T-helper 2 cell treated with Interferon-gamma antibody and Interleukin-4, amounts not matched to agents 100 ng/mL and 5 ng/mL, for 36 hours (primary cell): Measurements from ENCODE around the gene SMAP1. TPM values are rescaled to one million over a fixed set of nuclear protein-coding genes. Genes with fewer than 3 reads are reported as not detected.

ENCODE experiments used
- intact Hi-C: fragments of 100-400 bp; cut with micrococcal nuclease; formaldehyde crosslinking; loops from one replicate; pipeline ENCODE4 v1.15.1; 2023
- total RNA-seq: library from RNA; stranded (reverse); gene quantifications from 2 replicates; pipeline ENCODE4 v1.2.3, GENCODE V29; 2022

The SMAP1 gene
- 39.9 and 40.8 TPM in 2 replicates for total RNA-seq

- intact Hi-C loops: loop anchor here (1.0 to 5.0 kb wide), 5 partner anchors 17 to 255 kb away; partner anchors contain the start of genes FAM135A and SDHAF4
Observed at GRCh38 chr6:70667711-70668498, at the start of gene SMAP1. Gene SMAP1, plus strand, starts transcription at chr6:70667883. Its CDS starts 141 bp downstream, at chr6:70668024.

DNA sequence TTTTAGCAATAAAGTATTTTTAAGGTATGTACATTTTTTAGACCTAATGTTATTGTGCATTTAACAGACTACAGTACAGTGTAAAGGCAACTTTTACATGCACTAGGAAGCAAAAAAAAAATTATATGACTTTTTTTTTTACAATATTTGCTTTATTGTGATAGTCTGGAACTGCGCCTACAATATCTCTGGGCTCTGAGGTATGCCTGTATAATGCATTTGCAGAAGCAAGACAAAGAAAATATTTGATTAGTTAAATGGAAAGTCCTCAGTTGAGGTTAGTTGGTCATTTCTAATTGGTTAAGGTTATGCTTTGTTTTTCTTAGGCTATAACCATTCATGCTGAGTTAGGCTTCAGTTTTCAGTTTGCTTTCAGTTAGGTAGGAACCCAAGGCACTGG is 46.9 kb upstream of the SMAP1 start:
- intact Hi-C loops: no loop called here

DNA sequence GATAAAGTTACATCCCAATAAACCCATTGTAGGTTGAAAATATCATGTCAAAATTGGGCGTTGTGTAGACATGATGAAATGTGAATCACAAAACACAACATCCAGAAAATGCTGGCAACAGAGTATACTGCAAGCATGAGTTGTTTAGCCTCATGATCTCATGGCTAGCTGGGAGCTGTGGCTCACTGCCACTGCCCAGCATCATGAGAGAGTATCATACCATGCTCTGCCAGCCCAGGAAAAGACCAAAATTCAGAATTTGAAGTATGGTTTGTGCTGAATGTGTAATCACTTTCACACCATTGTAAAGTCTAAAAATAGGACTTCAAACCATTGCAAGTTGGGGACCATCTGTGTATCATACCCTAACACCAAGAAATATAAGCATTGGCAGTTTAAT is 45.2 kb upstream of the SMAP1 start:
- intact Hi-C loops: no loop called here

DNA sequence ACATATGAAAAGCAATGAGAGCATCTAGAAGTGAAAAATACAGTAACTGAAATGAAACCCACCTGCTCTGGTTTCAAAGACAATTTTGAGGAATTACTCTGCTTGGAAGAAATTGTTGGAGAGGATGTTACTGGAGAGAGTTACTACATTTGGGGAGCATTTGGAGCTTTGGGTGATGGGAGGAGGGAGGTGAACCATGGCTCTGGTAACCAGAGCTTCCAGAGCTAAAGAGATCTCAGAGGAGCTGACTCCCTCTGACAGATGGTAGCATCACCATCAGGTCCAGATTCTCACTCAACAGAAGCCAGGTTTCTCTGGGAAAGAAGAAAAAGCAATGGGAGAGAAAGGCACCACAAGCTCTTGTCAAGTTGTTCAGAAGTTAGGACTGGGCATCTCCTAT is 42.2 kb upstream of the SMAP1 start:
- intact Hi-C loops: no loop called here

GRCh38 chr6:70627500-70628254 is 40.0 kb upstream of the SMAP1 start:
- intact Hi-C loops: no loop called here

GRCh38 chr6:70629929-70630328 is 37.8 kb upstream of the SMAP1 start:
- intact Hi-C loops: no loop called here

- intact Hi-C loops: loop anchor here (2.0 kb wide), 1 partner anchor 17 kb away; no protein-coding TSS in a partner anchor
Observed at GRCh38 chr6:70633870-70634269, 33.8 kb upstream of the SMAP1 start.

DNA sequence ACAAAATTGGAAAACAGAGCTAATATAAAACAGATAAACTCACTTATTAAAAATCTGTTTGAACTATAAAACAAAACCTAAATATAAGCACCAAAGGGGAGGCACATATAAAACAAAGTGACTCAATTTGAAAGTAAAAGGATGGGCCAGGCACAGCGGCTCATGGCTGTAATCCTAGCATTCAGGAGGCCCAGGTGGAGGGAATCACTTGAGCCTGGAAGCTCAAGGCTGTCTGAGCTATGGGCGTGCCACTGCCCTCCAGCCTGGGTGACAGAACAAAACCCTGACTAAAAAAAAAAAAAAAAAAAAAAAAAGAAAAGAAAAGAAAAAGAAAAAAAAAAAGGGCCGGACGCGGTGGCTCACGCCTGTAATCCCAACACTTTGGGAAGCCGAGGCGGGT is 31.1 kb upstream of the SMAP1 start:
- intact Hi-C loops: no loop called here

DNA sequence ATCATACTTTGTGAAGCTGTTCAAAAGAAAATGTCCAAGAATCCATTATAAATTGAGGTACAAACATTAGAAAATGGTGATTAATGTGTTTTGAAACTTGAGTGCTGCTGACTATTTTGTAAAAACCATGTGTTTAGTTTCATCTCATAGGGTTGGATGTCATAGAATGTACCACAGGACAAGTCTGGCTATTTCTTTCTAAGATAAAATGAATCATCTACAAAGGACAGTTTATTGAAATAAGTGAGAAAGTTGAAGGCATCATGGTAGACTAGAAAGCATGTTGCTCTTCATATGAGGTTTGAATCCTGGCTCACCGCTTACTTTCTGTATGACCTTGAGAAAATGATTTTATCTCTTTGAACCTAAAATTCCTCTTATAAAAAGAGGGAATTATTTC is 29.2 kb upstream of the SMAP1 start:
- intact Hi-C loops: no loop called here

DNA sequence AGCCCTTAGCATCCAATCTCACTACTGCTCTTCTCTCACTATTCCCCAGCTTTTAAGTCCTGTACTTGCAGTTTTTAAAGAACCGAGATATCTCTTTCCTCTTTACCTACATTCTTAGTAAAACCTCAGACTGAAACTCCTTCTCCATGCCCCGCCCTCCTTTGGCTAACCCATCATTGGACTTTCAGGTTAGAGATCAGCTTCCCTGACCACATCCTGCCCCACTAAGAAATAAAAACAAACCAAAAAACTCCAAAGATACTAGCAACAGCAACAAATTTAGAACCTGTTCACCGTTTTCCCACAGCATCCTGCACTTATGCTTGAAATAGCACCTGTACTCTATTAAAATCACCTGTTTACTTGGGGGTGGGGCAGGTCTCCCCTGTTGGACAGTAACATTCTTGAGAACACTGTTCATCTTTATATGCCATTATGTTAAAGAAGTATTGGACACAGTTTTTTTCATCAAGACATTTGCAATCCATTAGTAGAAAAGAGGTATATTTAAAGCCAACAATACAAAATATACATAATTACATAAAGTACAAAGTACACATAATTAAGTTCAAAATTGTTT is 16.3 kb upstream of the SMAP1 start:
- intact Hi-C loops: loop anchor here (1.0 to 2.0 kb wide), 4 partner anchors 16 to 85 kb away; partner anchors contain the start of genes SDHAF4 and SMAP1

DNA sequence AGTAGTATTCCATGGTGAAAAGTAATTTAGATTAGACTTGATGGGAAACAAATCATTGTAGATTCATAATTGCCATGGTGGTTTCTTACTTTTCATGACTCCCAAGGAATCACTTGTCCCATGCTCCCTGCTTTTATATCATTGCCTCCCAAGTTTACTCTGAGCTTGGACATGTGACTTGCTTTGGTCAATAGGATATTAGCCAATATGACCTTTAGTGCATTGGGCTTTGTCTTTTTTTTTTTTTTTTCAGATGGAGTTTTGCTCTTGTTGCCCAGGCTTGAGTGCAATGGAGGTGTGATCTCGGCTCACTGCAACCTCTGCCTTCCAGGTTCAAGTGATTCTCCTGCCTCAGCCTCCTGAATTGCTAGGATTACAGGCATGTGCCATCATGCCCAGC is 15.5 kb upstream of the SMAP1 start:
- intact Hi-C loops: no loop called here

DNA sequence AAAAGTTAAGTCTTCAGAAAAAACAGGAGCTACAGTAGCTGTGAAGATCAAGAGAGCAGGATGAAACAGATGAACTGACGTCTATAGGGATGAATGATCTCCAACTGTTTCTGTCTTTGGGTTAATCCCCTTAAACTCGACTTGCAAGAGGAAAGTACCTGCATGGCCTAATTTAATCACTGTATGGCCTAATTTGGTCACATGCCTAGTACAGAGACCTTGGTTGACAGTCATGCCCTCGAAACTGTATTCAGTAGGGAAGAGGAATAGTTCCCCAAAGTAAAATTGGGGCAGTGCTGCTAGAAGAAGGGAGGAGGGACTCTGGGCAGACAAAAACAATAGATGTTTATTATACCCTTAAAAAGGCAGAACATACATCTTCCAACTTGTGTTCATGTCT is 10.0 kb upstream of the SMAP1 start:
- intact Hi-C loops: no loop called here

- intact Hi-C loops: no loop called here
Observed at GRCh38 chr6:70663881-70664466, 3.7 kb upstream of the SMAP1 start.

- intact Hi-C loops: loop anchor here (1.0 to 5.0 kb wide), 4 partner anchors 15 to 253 kb away; partner anchors contain the start of genes FAM135A and SDHAF4
Observed at GRCh38 chr6:70666706-70667105, 977 bp upstream of the SMAP1 start.

- intact Hi-C loops: loop anchor here (1.0 to 5.0 kb wide), 4 partner anchors 16 to 254 kb away; partner anchors contain the start of genes FAM135A and SDHAF4
Observed at GRCh38 chr6:70667256-70667710, 400 bp upstream of the SMAP1 start.

- intact Hi-C loops: loop anchor here (2.0 to 5.0 kb wide), 2 partner anchors 16 to 66 kb away; no protein-coding TSS in a partner anchor
Observed at GRCh38 chr6:70668499-70668812, 773 bp downstream of the SMAP1 start.

GRCh38 chr6:70669133-70669532 is 1.4 kb downstream of the SMAP1 start:
- intact Hi-C loops: loop anchor here (2.0 to 5.0 kb wide), 2 partner anchors 16 to 67 kb away; no protein-coding TSS in a partner anchor

GRCh38 chr6:70672549-70672948 is 4.9 kb downstream of the SMAP1 start:
- intact Hi-C loops: no loop called here

- intact Hi-C loops: no loop called here
Observed at GRCh38 chr6:70673054-70673453, 5.4 kb downstream of the SMAP1 start.

- intact Hi-C loops: no loop called here
Observed at GRCh38 chr6:70673601-70674000, 5.9 kb downstream of the SMAP1 start.

DNA sequence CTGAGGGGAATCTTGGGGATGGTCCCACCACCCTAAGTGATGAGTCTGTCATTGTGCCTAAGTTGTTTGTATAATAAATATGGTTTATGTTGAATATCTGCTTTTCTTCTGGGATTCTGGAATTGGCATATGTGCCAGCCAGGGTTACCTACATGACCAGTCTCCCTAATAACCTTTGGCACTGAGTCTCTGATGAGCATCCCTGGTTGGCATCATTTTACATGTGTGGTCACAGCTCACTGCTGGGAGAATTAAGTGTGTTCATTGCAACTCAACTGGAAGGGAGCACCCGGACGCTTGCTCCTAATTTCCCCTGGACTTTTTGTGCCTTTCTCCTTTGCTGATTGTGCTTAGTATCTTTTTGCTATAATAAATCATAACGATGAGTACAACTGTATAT is 8.1 kb downstream of the SMAP1 start:
- intact Hi-C loops: no loop called here
